Kidney (tissue), 14 donors: Measurements from ENCODE around the gene HEMK1. TPM values are rescaled to one million over a fixed set of nuclear protein-coding genes. Genes with fewer than 3 reads are reported as not detected.

Experiments used
- DNase-seq, 5 donors: peaks; one replicate each; pipeline ENCODE4 v3.0.0-alpha.2; 2013 to 2020
- FAIRE-seq: peaks from 2 replicates; lab custom pipeline; 2012; peaks lifted over from hg19 to GRCh38; lab: Jason Lieb, UNC
- H3K27ac ChIP-seq, 2 donors: one replicate each; pipeline ENCODE4 v1.7.0; 2013; ENCODE audit warnings: low read depth in 2 of 2, low read length in 2 of 2, inconsistent platforms in 1 of 2
- H3K27me3 ChIP-seq: one replicate; pipeline ENCODE4 v1.7.1; 2013; ENCODE audit warnings: low read length, inconsistent platforms; ENCODE audit not compliant: control insufficient read depth, insufficient read depth
- H3K36me3 ChIP-seq, 3 donors: one replicate each; pipeline versions ENCODE4 v1.7.0 to v1.7.1; 2013; ENCODE audit warnings: low read length in 3 of 3, control low read depth in 1 of 3, inconsistent platforms in 1 of 3; ENCODE audit not compliant: insufficient read depth in 3 of 3, control insufficient read depth in 2 of 3
- H3K4me1 ChIP-seq, 3 donors: one replicate each; pipeline versions ENCODE4 v1.7.0 to v1.7.1; 2013; ENCODE audit warnings: low read length in 3 of 3, inconsistent platforms in 1 of 3, low read depth in 1 of 3; ENCODE audit not compliant: control insufficient read depth in 2 of 3, insufficient read depth in 2 of 3
- H3K4me3 ChIP-seq, 3 donors: one replicate each; pipeline versions ENCODE4 v1.7.0 to v1.8.1; 2013; ENCODE audit warnings: low read length in 3 of 3, control low read depth in 1 of 3, inconsistent platforms in 1 of 3
- H3K9ac ChIP-seq, 3 donors: one replicate each; pipeline versions ENCODE4 v1.7.0 to v1.7.1; 2013; ENCODE audit warnings: low read length in 3 of 3, control low read depth in 1 of 3, inconsistent platforms in 1 of 3
- H3K9me3 ChIP-seq, 3 donors: one replicate each; pipeline versions ENCODE4 v1.7.0 to v1.7.1; 2013; ENCODE audit warnings: low read length in 3 of 3, control low read depth in 1 of 3, inconsistent platforms in 1 of 3; ENCODE audit not compliant: control insufficient read depth in 2 of 3, insufficient read depth in 1 of 3
- CTCF ChIP-seq: IDR thresholded peaks from 3 replicates; pipeline ENCODE4 v1.5.1; 2012; ENCODE audit warnings: mild to moderate bottlenecking, moderate library complexity, borderline replicate concordance; ENCODE audit not compliant: insufficient read depth; ENCODE audit errors: extremely low read depth
- intact Hi-C: fragments of 100-400 bp; cut with DNase I; formaldehyde crosslinking; loops from one replicate; pipeline ENCODE4 v1.11.1; 2022
- polyA plus RNA-seq: library from polyadenylated mRNA; stranded (reverse); fragments of 350-450 nt; fragmentation: Illumina TruSeq; extraction: RNeasy Lipid Tissue Mini Kit (QIAGEN cat#74804); gene quantifications from one replicate; pipeline ENCODE4 v1.2.3, GENCODE V29; 2014; ENCODE audit warnings: low read depth, low replicate concordance; ENCODE audit not compliant: insufficient read depth
- total RNA-seq: library from RNA; stranded (reverse); fragmentation: NEBNext Ultra II Directional; extraction: Animal tissue kit (Norgen Biotek cat#: 25700); gene quantifications from one replicate; pipeline ENCODE4 v1.2.1, GENCODE V29; 2021
- donor health status: control.
- donor health status: control.
- donor health status: control.
- donor health status: control.
- donor health status: control.
- donor health status: DM: yes; HTN: yes; CAD: no.
- donor health status: Normal renal cell carcinoma (clear cell type).

The HEMK1 gene
- total and polyA plus RNA-seq, 2 donors from 2014 or later = 25.1 to 30.3 TPM

DNA sequence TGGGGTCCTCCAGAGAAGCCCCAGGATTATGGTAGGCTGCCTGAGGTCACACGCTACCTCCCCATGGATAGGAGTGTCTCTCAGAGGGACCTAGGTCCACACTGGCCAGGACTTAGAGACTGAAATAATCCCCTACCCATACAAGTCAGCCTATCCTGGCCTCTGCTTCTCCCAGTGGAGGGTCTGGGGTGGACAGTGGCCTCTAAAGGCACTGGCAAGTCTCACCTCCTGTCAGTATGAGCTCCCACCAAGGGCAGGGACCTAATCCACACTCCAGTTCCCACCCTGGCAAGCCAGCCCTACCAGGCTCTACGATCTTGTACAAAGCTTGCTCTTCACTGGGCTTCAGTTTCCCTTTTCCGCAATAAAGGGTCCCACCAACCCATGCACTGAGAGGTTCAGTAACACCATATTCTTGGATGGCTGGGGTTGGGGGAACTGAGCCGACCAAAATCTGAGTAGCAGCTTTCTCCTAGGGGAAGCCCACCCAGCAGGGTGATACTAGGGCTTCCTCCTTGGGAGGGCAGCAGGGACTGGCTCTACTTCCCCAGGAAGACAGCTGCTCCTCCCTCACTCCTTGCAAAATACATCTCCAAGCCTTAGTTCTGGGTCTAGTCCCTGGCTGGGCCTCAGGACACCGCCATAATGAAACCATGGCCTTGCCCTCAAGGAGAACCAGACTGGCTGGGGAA, 39.9 kb downstream of the HEMK1 start:
- peak overlapping the region; percentile 98 to 99 for H3K27ac ChIP-seq
- no peak for FAIRE-seq
- H3K27me3 ChIP-seq = no peaks in the 10 kb centered on the region
- H3K9me3 ChIP-seq = no peaks in the 10 kb centered on the region
- intact Hi-C loops = no loop called here
- peak overlapping the region; percentile 30 to 95 (median 93) for H3K4me3 ChIP-seq
- DNase-seq = peak in 1 of 5 donors; percentile 51
- H3K36me3 ChIP-seq = peaks cover 0 to 53% (median 39%) of the 10 kb centered on the region in 3 donors
- peaks cover 3 to 55% (median 55%) of the 10 kb centered on the region in 3 donors for H3K4me1 ChIP-seq
- no peak for TF ChIP-seq CTCF
- peak overlapping the region in 2 of 3 donors; percentile 96 to 97 for H3K9ac ChIP-seq

DNA sequence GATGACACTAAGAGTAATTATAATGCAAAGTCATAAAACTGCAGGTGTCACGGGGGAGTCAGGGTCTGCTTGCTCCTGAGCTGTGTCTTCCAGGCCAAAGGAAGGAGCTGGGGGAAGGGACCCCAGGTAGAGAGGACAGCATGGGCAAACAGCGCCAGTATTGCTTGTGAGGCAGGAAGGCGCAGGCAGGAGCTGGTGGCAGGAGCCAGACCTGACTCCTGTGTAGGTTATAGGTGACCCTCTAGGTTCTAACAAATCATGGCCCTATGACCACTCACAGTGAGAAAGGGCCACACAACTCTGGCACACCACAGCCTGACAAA, 40.4 kb downstream of the HEMK1 start:
- intact Hi-C loops = loop anchor here (5.0 kb wide), 1 partner anchor 37 kb away; no protein-coding TSS in a partner anchor
- H3K27ac ChIP-seq = peak overlapping the region; percentile 98 to 99
- peak overlapping the region in 2 of 3 donors; percentile 96 to 97 for H3K9ac ChIP-seq
- peaks cover 0 to 50% (median 35%) of the 10 kb centered on the region in 3 donors for H3K36me3 ChIP-seq
- H3K4me3 ChIP-seq = peak overlapping the region; percentile 30 to 95 (median 93)
- peaks cover 3 to 50% (median 50%) of the 10 kb centered on the region in 3 donors for H3K4me1 ChIP-seq
- DNase-seq (peak in 1 of 5 donors; percentile 63), FAIRE-seq (no peak)
- no peaks in the 10 kb centered on the region for H3K27me3 ChIP-seq
- no peaks in the 10 kb centered on the region for H3K9me3 ChIP-seq
- no peak for TF ChIP-seq CTCF

DNA sequence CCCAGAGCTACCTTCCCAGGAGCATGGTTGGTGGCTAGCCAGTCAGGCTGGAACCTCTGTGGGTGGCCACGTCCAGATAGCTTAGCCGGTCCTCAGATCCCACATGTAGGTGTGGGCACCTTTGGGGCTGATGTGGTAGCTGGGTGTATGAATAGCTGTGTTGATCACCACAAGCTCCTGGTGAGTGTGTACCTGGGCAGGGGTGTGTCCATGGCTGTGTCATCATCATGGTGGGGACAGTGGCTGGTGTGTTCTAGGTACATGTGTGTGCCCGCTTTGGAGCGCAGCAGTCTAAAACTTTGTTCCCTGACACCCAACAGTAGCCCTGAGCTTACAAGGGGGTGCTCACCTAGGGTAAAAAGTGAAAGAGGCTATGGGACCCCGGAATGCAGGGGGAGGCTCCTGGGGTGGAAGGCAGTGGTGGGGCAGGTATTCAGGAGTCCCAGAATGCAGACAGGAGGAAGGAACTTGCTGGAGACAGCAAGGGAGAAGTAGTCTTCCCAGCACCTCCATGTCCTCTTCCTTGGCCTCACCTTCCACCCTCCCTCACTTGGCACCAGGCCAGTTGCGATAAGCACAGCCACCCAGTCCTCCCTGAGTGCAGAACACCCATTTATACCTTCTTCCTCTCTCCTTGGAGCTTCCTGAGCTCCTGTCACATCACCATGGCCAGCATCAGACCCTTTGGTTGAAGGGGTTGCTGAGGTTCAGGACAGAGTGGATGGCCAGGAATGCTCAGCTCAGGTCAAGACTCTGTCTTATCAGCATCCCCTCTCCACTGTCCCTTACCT, 41.1 kb downstream of the HEMK1 start:
- TF ChIP-seq CTCF = no peak
- Histone ChIP-seq H3K27ac (peak overlapping the region; percentile 98 to 99), H3K4me1 (peaks cover 3 to 44% (median 43%) of the 10 kb centered on the region in 3 donors), H3K9me3 (no peaks in the 10 kb centered on the region), H3K27me3 (no peaks in the 10 kb centered on the region), H3K36me3 (peaks cover 0 to 43% (median 29%) of the 10 kb centered on the region in 3 donors), H3K9ac (peak overlapping the region; percentile 54 to 97 (median 96)), H3K4me3 (peak overlapping the region; percentile 79 to 95 (median 93))
- DNase-seq = peak in 2 of 5 donors; percentile 55 to 80
- intact Hi-C loops = loop anchor here (5.0 kb wide), 1 partner anchor 38 kb away; no protein-coding TSS in a partner anchor
- no peak for FAIRE-seq
